Heart right ventricle (tissue), 16 donors: ENCODE measurements around the gene ZFHX3. TPM values are rescaled to one million over a fixed set of nuclear protein-coding genes. Genes with fewer than 3 reads are reported as not detected.
A peak's percentile ranks its signal among the peaks of the same experiment; 100 is the strongest.

ENCODE experiments used
- ATAC-seq, 8 donors: fragments of 200-7000 bp; cut with Tn5 transposase; one replicate each; pipeline ENCODE4 v1.9.1; 2020; ENCODE audit warnings: mild to moderate bottlenecking in 8 of 8, moderate library complexity in 8 of 8, moderate number of reproducible peaks in 1 of 8
- DNase-seq, 2 donors: peaks; one replicate each; pipeline ENCODE4 v3.0.0-alpha.2; 2020
- H3K27ac ChIP-seq, 10 donors: fragments of 200-600 bp; sonication (generic) in 2 of 10; one replicate each; pipeline versions ENCODE4 v1.5.0 to v1.8.0; 2020 to 2022; ENCODE audit warnings: mild to moderate bottlenecking in 3 of 10
- H3K27me3 ChIP-seq, 7 donors: fragments of 200-600 bp; one replicate each; pipeline ENCODE4 v1.8.0; 2021 to 2022; ENCODE audit warnings: mild to moderate bottlenecking in 2 of 7
- H3K36me3 ChIP-seq, 9 donors: fragments of 200-600 bp; sonication (generic) in 1 of 9; one replicate each; pipeline versions ENCODE4 v1.5.0 to v1.8.0; 2020 to 2022; ENCODE audit warnings: mild to moderate bottlenecking in 2 of 9
- H3K4me1 ChIP-seq, 9 donors: fragments of 200-600 bp; sonication (generic) in 1 of 9; one replicate each; pipeline versions ENCODE4 v1.5.0 to v1.8.0; 2020 to 2022; ENCODE audit warnings: mild to moderate bottlenecking in 4 of 9
- H3K4me3 ChIP-seq, 10 donors: fragments of 200-600 bp; sonication (generic) in 2 of 10; one replicate each; pipeline versions ENCODE4 v1.5.0 to v1.8.0; 2020 to 2022; ENCODE audit warnings: mild to moderate bottlenecking in 7 of 10, moderate library complexity in 2 of 10
- H3K9me3 ChIP-seq, 11 donors: fragments of 200-600 bp in 10 of 11; sonication (generic) in 2 of 11; one replicate each; pipeline versions ENCODE4 v1.5.0 to v1.8.0; 2013 to 2022; ENCODE audit warnings: mild to moderate bottlenecking in 2 of 11, control low read depth in 1 of 11, moderate library complexity in 1 of 11
- CTCF ChIP-seq, 9 donors: fragments of 200-600 bp; sonication (generic) in 2 of 9; IDR thresholded peaks; one replicate each; pipeline versions ENCODE4 v1.5.0 to v1.8.0; 2021 to 2022; ENCODE audit warnings: antibody characterized with exemption in 9 of 9, mild to moderate bottlenecking in 5 of 9, moderate library complexity in 1 of 9
- WGBS, 2 donors: extraction: QIAGEN DNeasy Blood & Tissue Kit; methylation state at CpG; one replicate each; pipeline ENCODE4 v1.1.7; 2013; ENCODE audit warnings: inconsistent platforms in 1 of 2; 5-methylcytosine and 5-hydroxymethylcytosine counted together
- intact Hi-C, 10 donors: fragments of 100-400 bp; cut with DNase I; formaldehyde crosslinking; loops; one replicate each; pipeline versions ENCODE4 v1.11.1 to v1.14.2; 2022
- polyA plus RNA-seq, 2 donors: library from polyadenylated mRNA; stranded (reverse); fragments of 200-250 nt; gene quantifications; one replicate each; pipeline ENCODE4 v1.2.3, GENCODE V29; 2013
- total RNA-seq, 10 donors: library from RNA; stranded (reverse); fragmentation: NEBNext Ultra II Directional in 3 of 10; extraction: Animal tissue kit (Norgen Biotek cat#: 25700) in 3 of 10; gene quantifications; one replicate each; pipeline versions ENCODE4 v1.2.1 to v1.2.4, GENCODE V29; 2021 to 2023
- donor health status: Arrhythmogenic right ventricular cardiomyopathy.
- donor health status: ischemic (EF 13 %, LVEDD 7.1; RV severe dilation, severe dysfunction).
- donor health status: healthy with polysubstance abuse.
- donor health status: DM: no; HTN: yes; CAD: no.
- donor health status: DM: no; HTN: no; CAD: no.
- donor health status: ischemic (EF 25% LVEDD 6.9; RV normal size, moderate dysfunction).
- donor health status: ischemic (EF 25% LVEDD 5.7; RV mildly dilated, moderate dysfunction).
- donor health status: healthy.
- donor health status: DM: yes; HTN: yes; CAD: no.
- donor health status: Ischemic cardiomyopathy.
- donor health status: ischemic (EF 35%, LVEDD 5.7; RV mildly dilated, moderate dysfunction).
- donor health status: nonischemic (EF 11% LVEDD 7.7; RV severe dilation, severe dysfunction).
- donor health status: DM: yes; HTN: yes; CAD: no.
- donor health status: PGD.
- donor health status: ischemic (EF 29% LVEDD 5.4; RV normal size, mild dysfunction).
- donor health status: nonischemic (EF 23%, LVEDD 6.1; RV moderate dilation, normal function).

Gene ZFHX3
- total and polyA plus RNA-seq, 12 donors = 1.6 to 15.2 (median 10.4) TPM

GRCh38 chr16:72785886-72786285 is 262.0 kb downstream of the ZFHX3 start:
- peak overlapping the region in 5 of 10 donors; percentile 15 to 64 (median 46) for H3K27ac ChIP-seq
- H3K4me1 ChIP-seq = peaks cover 0 to 30% (median 5%) of the 10 kb centered on the region in 9 donors
- no peaks in the 10 kb centered on the region for H3K9me3 ChIP-seq
- DNase-seq (no peak), ATAC-seq (peak in 1 of 8 donors; percentile 54)
- H3K4me3 ChIP-seq = peak overlapping the region in 5 of 10 donors; percentile 0 to 27 (median 15)
- no peaks in the 10 kb centered on the region for H3K27me3 ChIP-seq
- TF ChIP-seq CTCF (IDR thresholded peaks at IDR 0.05) = no peak
- peaks cover 0 to 19% (median 0%) of the 10 kb centered on the region in 9 donors for H3K36me3 ChIP-seq
- intact Hi-C loops = loop anchor here in 1 of 10 donors (10.0 kb wide), 1 partner anchor 121 kb away; no protein-coding TSS in a partner anchor
- WGBS, 2 donors = 65 to 69% methylated on average over 3 of the region's 3 CpGs

DNA sequence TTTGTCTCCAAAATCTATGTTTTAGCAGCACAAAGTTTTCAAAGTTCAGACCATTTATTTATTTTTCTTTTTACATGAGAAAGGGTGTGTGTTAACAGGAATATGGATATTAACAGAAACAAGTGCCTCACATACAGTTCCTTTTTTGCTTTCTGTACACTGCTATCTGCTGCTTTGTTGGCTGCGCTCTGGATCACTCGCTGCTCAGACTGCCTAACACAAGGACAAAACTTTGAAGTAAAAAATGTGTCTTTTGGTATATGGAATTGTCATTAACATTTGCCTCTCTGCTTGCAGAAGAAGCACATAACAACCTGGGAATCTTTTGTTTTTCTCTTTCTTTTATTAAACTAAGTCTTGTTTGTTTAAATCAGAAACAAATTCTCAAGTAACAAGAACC is 262.8 kb downstream of the ZFHX3 start:
- WGBS, 2 donors = 79 to 82% methylated on average over 2 of the region's 2 CpGs
- Histone ChIP-seq H3K27me3 (no peaks in the 10 kb centered on the region), H3K27ac (peak overlapping the region in 5 of 10 donors; percentile 8 to 64 (median 46)), H3K4me1 (peaks cover 0 to 30% (median 5%) of the 10 kb centered on the region in 9 donors), H3K36me3 (peaks cover 0 to 18% (median 0%) of the 10 kb centered on the region in 9 donors), H3K4me3 (peak overlapping the region in 3 of 10 donors; percentile 13 to 27 (median 15)), H3K9me3 (no peaks in the 10 kb centered on the region)
- no peak for DNase-seq
- intact Hi-C loops = loop anchor here in 1 of 10 donors (10.0 kb wide), 1 partner anchor 120 kb away; no protein-coding TSS in a partner anchor
- TF ChIP-seq CTCF (IDR thresholded peaks at IDR 0.05) = no peak
- no peak for ATAC-seq

DNA sequence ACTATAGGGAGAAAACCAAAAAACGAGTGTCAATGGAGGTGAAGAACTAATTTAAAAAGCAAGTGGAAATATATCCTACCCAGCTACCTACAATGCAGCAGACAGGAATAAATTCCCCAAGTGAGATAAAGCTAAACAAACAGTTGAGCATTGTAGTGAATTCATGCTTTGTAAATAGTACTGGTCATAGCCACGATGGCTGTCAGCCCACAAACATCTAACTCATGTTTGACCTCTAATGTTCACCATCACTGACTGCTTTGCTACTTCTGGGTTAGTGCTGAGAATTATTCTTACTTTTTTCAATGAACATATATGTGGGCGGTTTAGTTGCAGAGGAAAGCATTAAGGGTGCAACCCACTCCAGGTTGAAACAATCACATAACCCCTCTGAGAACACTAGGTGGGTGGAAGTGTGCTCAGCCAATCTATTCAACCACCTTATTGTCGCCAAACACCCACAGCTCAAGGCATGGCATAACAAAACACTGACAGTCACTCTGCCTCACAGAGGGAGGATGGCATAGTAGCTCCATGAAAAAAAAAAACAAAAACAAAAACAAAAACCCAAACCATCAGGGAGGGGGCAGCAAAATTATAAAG is 264.1 kb downstream of the ZFHX3 start:
- Histone ChIP-seq H3K4me3 (no peak overlapping the region), H3K27me3 (no peaks in the 10 kb centered on the region), H3K4me1 (peaks cover 0 to 30% (median 5%) of the 10 kb centered on the region in 9 donors), H3K27ac (no peak overlapping the region), H3K9me3 (no peaks in the 10 kb centered on the region), H3K36me3 (peaks cover 0 to 11% (median 0%) of the 10 kb centered on the region in 9 donors)
- no peak for DNase-seq
- 86 to 88% methylated on average over 4 of the region's 4 CpGs for WGBS, 2 donors
- no peak for TF ChIP-seq CTCF (IDR thresholded peaks at IDR 0.05)
- intact Hi-C loops = loop anchor here in 1 of 10 donors (10.0 kb wide), 1 partner anchor 119 kb away; no protein-coding TSS in a partner anchor
- no peak for ATAC-seq

- Histone ChIP-seq H3K27ac (no peak overlapping the region), H3K27me3 (no peaks in the 10 kb centered on the region), H3K9me3 (peaks cover 0 to 16% (median 0%) of the 10 kb centered on the region in 11 donors), H3K4me3 (no peak overlapping the region), H3K36me3 (no peaks in the 10 kb centered on the region), H3K4me1 (no peaks in the 10 kb centered on the region)
- no peak for ATAC-seq
- no peak for DNase-seq
- TF ChIP-seq CTCF (IDR thresholded peaks at IDR 0.05) = no peak
- 91 to 94% methylated on average over 1 of the region's 1 CpG for WGBS, 2 donors
- intact Hi-C loops = no loop called here
These were observed 278.1 kb downstream of the ZFHX3 start for GRCh38 chr16:72769876-72770275.
